GM21825 (cell line): ENCODE results near the gene AKAP5.

Source experiments
- ATAC-seq: cut with Tn5 transposase; IDR thresholded peaks from one replicate; pipeline ENCODE4 v1.9.1; 2021; ENCODE audit warnings: mild to moderate bottlenecking, moderate library complexity; ENCODE audit not compliant: unreplicated experiment

AKAP5 gene

DNA sequence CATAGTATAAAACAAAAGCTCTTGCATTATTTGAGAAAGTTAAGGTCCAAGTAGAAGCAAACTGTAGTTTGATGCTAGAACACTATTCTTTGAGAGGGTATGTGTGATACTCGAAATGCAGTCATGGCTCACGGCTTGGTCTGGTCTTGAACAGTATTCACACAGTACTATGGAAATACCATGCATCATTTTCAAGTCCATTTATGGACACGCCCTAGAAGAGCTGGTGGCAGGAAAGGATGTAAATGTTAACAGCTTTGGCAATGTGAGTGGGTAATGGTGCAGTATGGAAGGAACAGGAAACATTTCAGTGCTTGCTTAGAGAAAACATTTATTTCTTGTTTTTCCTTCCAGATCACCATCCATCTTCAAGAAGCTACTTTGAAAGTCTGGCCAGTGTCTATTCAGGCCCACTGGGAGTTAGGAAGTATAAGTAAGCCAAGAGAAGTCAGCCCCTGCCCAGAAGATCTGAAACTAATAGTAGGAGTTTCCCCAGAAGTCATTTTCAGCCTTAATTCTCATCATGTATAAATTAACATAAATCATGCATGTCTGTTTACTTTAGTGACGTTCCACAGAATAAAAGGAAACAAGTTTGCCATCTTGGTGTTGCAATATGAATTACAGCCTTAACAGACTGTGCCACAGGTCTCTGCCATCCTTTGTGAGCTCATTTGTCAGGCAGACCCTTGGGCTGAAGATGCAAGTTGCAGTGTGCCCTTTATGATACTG lies 5.7 kb upstream of the AKAP5 start:
- no peak for ATAC-seq

- ATAC-seq: no peak
Measured at GRCh38 chr14:64461221-64461620, 4.1 kb upstream of the AKAP5 start.

DNA sequence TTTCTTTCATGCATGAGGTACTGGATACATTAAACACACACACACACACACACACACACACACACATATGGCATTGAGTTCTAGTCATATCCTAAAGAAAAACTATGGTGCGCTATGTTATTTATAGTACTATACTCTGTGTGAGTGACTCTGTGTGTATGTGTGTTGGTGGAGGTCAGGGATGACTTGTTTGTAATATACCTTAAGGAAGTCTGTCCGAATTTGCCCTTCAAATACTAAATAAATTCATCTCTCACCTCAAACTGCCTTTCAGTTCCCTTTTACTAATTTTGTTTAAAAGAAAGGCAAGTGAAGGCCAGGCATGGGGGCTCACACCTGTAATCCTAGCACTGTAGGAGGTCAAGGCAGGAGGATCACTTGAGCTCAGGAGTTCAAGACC lies 2.1 kb upstream of the AKAP5 start:
- ATAC-seq: no peak

- no peak for ATAC-seq
Measured at GRCh38 chr14:64463873-64464272, 1.4 kb upstream of the AKAP5 start.

DNA sequence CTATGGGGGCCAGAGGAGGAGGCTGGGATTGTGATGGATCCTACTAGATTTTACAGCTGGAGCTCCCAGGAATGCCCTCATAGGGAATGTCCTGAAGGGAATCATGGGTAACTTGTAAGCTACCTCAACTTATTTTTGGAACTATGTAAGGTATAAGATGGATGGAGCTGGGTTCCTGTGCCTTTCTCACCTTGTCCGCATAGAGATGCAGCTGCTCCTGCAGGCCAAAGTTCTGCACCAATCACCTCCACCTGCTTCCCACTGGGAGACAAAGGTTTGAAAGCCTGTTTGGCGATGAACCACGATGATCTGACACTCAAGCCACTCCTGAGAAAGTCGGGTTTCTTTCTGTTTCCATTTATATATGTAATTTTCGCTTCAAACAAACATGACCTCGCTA lies 648 bp upstream of the AKAP5 start:
- no peak for ATAC-seq

DNA sequence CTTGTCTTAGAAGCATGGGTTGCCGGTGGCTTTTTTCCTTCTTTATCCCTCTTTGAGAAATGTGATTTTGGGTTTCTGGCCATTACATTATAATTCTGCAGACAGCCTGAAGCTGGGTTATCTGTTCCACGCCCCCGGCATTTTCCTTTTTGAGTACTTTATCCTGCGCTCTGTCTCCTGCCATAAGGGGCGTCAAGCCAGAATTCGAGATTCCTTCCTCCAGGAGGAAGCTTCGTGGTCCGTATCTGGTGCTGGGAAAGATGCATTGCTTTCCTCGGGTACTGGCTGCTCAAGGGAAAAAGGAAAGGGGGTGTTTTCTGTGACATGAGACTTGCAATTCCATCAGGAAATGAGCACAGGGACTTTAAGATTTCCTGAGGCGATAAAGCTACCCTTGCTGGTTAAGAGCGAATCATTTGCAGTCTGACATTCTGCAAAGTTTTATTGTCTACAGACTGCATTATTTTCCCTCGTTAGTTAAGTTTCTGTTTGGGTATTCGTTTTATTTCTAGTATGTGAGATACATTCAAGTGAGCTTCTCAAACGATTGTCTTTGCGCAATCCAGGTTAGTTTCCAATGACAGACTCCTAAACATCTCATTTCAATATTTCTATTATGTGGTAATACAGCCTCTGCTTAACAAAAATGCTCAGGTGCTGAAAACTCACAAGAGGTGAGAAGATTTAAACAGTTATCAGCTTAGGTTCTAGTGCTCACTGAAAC lies 694 bp downstream of the AKAP5 start:
- ATAC-seq: no peak

DNA sequence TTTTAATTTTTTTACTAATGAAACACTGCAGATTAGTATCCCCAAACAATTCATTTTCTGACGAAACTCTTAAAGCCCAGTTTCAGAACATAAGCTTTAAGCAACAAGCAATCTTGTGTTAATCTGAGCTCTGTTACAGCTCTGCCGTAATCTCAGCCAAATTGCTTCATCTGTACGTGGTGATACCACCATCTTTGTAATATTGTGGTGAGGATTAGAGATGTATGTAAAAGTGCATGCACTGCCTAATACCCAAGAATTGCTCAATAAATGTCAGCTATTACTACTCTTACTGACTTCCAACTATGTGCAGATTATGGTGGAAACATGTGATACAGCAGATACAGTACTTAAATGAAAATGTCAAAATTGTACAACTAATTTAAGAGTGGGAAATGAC lies 1.8 kb downstream of the AKAP5 start:
- ATAC-seq: no peak

GRCh38 chr14:64467566-64467965 lies 2.3 kb downstream of the AKAP5 start:
- ATAC-seq: no peak

DNA sequence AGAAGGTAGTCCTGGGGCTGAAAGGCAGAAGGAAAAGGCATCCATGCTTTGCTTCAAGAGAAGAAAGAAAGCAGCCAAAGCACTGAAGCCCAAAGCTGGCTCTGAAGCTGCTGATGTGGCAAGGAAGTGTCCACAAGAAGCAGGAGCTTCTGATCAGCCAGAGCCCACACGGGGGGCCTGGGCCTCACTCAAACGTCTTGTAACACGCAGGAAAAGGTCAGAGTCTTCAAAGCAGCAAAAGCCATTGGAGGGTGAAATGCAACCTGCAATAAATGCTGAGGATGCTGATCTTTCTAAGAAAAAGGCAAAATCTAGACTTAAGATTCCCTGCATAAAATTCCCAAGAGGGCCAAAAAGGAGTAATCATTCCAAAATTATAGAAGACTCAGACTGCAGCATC lies 3.2 kb downstream of the AKAP5 start:
- no peak for ATAC-seq

- no peak for ATAC-seq
Measured at GRCh38 chr14:64474041-64474440, 8.7 kb downstream of the AKAP5 start.

GRCh38 chr14:64474698-64475097 lies 9.4 kb downstream of the AKAP5 start:
- no peak for ATAC-seq

DNA sequence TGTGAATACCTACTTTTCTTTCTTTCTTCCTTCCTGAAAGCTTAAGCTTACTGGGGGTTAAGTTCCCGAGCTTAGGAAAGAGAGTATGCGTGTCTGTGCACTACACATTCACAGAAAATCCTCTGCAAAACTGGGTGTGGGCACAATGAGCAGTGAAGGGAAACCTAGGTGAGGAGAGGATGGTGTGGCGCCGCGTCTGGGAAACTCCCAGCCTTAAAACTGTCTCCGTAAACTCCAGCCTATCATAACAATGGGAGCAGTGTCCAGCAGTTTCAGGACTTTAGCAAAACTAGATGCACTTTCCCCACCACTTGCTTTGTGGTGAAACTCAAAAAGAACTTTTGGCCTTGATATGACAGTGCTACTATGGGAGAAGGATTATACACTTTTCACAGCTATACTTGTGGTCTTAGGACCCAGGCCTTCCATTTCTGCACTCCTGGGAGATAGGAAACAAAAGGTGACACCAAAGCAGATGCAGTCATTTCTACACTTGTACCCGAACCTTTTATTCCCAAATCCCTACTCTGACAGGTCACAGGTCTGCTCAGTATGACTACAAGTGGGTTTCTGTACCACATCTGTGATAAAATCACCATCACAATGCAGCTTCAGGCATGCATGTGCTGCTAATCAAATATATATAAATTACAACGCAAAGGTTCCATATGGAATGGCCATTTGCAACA lies 10.4 kb downstream of the AKAP5 start:
- ATAC-seq: no peak

GRCh38 chr14:64476438-64476837 lies 11.1 kb downstream of the AKAP5 start:
- ATAC-seq: no peak

- ATAC-seq: no peak
Measured at GRCh38 chr14:64478634-64479250, 13.4 kb downstream of the AKAP5 start.

DNA sequence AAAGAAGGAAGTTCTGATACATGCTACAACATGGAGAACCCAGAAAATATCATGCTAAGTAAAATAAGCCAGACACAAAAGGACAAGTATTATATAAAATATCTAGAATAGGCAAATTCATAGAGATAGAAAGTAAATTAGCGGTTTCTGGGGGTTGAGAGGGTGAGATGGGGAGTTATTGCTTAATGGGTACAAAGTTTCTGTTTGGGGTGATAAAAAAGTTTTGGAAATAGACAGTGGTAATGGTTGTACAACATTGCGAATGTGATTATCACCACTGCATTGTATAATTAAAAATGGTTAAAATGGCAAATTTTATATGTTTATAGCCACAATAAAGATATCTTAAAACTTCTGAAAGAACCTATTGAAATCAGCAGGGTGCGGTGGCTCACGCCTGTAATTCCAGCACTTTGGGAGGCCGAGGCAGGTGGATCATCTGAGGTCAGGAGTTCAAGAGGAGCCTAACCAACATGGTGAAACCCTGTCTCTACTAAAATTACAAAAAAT lies 23.3 kb downstream of the AKAP5 start:
- ATAC-seq: no peak

DNA sequence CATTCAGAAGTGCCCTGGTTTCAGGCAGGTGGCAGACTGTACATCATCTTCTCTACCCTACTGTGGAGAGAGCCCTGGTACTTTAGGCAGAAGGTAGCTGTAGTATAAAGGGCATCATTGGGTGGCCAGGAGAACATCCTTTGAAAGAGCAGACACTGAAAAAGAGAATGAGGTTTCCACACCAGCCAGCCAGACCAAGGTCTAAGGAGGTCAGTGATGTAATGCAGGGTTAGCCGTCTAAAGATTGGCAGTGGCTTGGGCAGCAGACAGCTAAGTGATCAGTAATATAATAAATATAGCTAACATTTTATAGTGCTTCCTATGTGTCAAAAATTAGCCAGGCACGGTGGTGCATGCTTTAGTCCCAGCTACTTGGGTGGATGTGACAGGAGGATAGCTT lies 26.3 kb downstream of the AKAP5 start:
- ATAC-seq: no peak

DNA sequence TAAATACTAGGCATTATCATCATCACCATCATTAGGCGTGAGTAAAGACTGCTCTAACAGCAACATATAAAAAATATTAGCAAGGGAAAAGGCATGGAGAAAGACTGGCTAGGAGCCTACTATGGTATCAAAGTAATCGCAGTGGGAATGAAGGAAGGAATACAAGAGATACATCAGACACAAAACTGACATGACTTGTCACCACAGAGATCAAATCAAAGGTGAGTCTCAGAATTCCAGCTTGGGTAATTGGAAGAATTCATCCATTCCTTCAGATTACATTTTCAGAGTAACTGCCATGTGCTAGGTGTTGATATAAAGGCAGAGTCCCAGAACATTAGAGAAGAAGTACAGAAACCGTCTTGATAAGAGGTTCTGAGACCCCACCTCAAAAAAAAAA lies 28.2 kb downstream of the AKAP5 start:
- no peak for ATAC-seq

GRCh38 chr14:64495252-64495651 lies 30.0 kb downstream of the AKAP5 start:
- ATAC-seq: no peak

GRCh38 chr14:64496764-64497163 lies 31.5 kb downstream of the AKAP5 start:
- ATAC-seq: no peak

GRCh38 chr14:64500088-64500487 lies 34.8 kb downstream of the AKAP5 start:
- no peak for ATAC-seq

- ATAC-seq: no peak
Measured at GRCh38 chr14:64501411-64502171, 36.3 kb downstream of the AKAP5 start.
